A673 (cell line): ENCODE results near the gene KIF7.

Experiments
- EZH2 ChIP-seq: fragments of 200-600 bp; sonication (generic); IDR thresholded peaks from 2 replicates; pipeline ENCODE4 v1.6.1; 2017; ENCODE audit warnings: borderline replicate concordance, low read depth, mild to moderate bottlenecking, mixed read lengths, antibody characterized with exemption, low read length; ENCODE audit not compliant: poor library complexity, severe bottlenecking
- TF ChIP-seq, protein P1 (sequence below): fragments of 300-800, 200-600 bp; sonication (generic); conservative IDR thresholded peaks from 2 replicates; pipeline ENCODE4 v1.5.1; 2017; ENCODE audit warnings: low read depth, mild to moderate bottlenecking, antibody characterized with exemption, low read length, moderate library complexity, mixed read lengths

DNA sequence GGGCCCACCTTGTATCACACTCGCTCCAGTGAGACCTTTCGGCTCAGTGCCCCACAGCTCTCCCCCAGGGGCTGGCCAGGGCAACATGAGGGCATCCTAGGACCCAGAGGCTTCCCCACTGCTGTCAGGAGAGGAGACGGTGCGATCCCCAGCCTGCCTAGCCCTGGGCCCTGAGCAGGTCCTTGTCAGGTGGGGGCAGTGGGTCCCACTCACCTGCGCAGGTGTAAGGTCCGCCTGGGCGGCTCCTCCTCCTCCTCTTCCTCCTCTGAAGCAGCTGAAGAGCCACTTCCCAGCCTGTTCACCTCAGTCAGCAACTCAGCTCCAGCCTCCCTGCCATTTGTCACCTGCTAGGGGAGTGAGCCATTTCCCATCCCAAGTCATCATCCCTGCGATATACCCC, 9.6 kb downstream of the KIF7 start:
- TF ChIP-seq, protein P1, sequence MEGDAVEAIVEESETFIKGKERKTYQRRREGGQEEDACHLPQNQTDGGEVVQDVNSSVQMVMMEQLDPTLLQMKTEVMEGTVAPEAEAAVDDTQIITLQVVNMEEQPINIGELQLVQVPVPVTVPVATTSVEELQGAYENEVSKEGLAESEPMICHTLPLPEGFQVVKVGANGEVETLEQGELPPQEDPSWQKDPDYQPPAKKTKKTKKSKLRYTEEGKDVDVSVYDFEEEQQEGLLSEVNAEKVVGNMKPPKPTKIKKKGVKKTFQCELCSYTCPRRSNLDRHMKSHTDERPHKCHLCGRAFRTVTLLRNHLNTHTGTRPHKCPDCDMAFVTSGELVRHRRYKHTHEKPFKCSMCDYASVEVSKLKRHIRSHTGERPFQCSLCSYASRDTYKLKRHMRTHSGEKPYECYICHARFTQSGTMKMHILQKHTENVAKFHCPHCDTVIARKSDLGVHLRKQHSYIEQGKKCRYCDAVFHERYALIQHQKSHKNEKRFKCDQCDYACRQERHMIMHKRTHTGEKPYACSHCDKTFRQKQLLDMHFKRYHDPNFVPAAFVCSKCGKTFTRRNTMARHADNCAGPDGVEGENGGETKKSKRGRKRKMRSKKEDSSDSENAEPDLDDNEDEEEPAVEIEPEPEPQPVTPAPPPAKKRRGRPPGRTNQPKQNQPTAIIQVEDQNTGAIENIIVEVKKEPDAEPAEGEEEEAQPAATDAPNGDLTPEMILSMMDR, result no peak
- no peak for TF ChIP-seq EZH2
